K562 (cell line): ENCODE data around the gene CITED2. TPM values are rescaled to one million over a fixed set of nuclear protein-coding genes. Genes with fewer than 3 reads are reported as not detected.

Source experiments
- ATAC-seq: fragments of 200-7000 bp; cut with Tn5 transposase; 3 replicates; pipeline ENCODE4 v1.9.1; 2020; ENCODE audit warnings: moderate library complexity
- BruUV-seq: library from RNA; stranded (reverse); fragments of 400-500 nt; replicated peaks from 2 replicates; lab custom pipeline; 2021; lab: Mats Ljungman, UMichigan
- CTCF ChIA-PET: fragments of 300-600 bp; formaldehyde crosslinking; extraction: SDS; loops from one replicate; lab custom pipeline; 2021; ENCODE audit warnings: low intra/inter-chr PET ratio; lab: Yijun Ruan, JAX
- POLR2A ChIA-PET: fragments of 300-600, 350-650 bp; sonication (Branson Sonifier 250); formaldehyde crosslinking; extraction: SDS; loops from one replicate; lab custom pipeline; 2021; ENCODE audit warnings: antibody characterized with exemption, inconsistent platforms; lab: Yijun Ruan, JAX
- DNase-seq, 4 experiments: peaks; one replicate each; pipeline versions ENCODE4 v3.0.0 to v3.0.0-alpha.2; 2011 to 2018; ENCODE audit warnings: low spot score in 3 of 4, mixed read lengths in 3 of 4; ENCODE audit errors: extremely low read depth in 1 of 4
- FAIRE-seq: peaks from 2 replicates; lab custom pipeline; 2011; peaks lifted over from hg19 to GRCh38; lab: Jason Lieb, UNC
- H2AFZ ChIP-seq: 2 replicates; pipeline ENCODE4 v1.6.0; 2011; ENCODE audit warnings: low read depth, low read length, control low read depth, inconsistent platforms
- H3K27ac ChIP-seq: fragments of 200-600 bp; 3 replicates; pipeline ENCODE4 v1.8.0; 2011; ENCODE audit warnings: low read depth, mild to moderate bottlenecking, control low read depth, inconsistent platforms, low read length, moderate library complexity, mixed read lengths; ENCODE audit errors: extremely low read depth
- H3K27me3 ChIP-seq, 2 experiments: fragments of 300-600 bp in 1 of 2; 2 replicates in 1 of 2; 3 replicates in 1 of 2; pipeline versions ENCODE4 v1.6.0 to v1.8.0; 2011; ENCODE audit warnings: inconsistent platforms in 2 of 2, low read length in 2 of 2, mild to moderate bottlenecking in 1 of 2, mixed read lengths in 1 of 2, moderate library complexity in 1 of 2; ENCODE audit not compliant: control insufficient read depth in 2 of 2, insufficient read depth in 2 of 2
- H3K36me3 ChIP-seq: fragments of 300-600 bp; 3 replicates; pipeline ENCODE4 v1.8.0; 2011; ENCODE audit warnings: mild to moderate bottlenecking, low read length, inconsistent platforms; ENCODE audit not compliant: control insufficient read depth, insufficient read depth
- H3K4me1 ChIP-seq, 2 experiments: fragments of 200-600 bp in 1 of 2; replicated peaks in 1 of 2; 2 replicates in 1 of 2; 3 replicates in 1 of 2; pipeline versions ENCODE4 v1.5.1 to v1.8.0; 2011; ENCODE audit warnings: inconsistent platforms in 2 of 2, low read length in 2 of 2, mild to moderate bottlenecking in 1 of 2, mixed read lengths in 1 of 2, moderate library complexity in 1 of 2; ENCODE audit not compliant: control insufficient read depth in 2 of 2, insufficient read depth in 2 of 2
- H3K4me2 ChIP-seq: 2 replicates; pipeline ENCODE4 v1.6.1; 2011; ENCODE audit warnings: low read length, control low read depth, inconsistent platforms, mixed read lengths; ENCODE audit not compliant: insufficient read depth
- H3K4me3 ChIP-seq: fragments of 200-600 bp; sonication (generic), shearing (Covaris generic); 2 replicates; pipeline ENCODE4 v1.5.1; 2016; ENCODE audit warnings: control low read depth, inconsistent platforms
- H3K79me2 ChIP-seq: fragments of 200-600 bp; 3 replicates; pipeline ENCODE4 v1.8.0; 2011; ENCODE audit warnings: low read length, inconsistent platforms; ENCODE audit not compliant: control insufficient read depth, insufficient read depth
- H3K9ac ChIP-seq, 2 experiments: 2 replicates each; pipeline versions ENCODE4 v1.6.0 to v1.6.1; 2011; ENCODE audit warnings: low read depth in 2 of 2, low read length in 2 of 2, control low read depth in 1 of 2, inconsistent platforms in 1 of 2, mild to moderate bottlenecking in 1 of 2, mixed read lengths in 1 of 2; ENCODE audit not compliant: insufficient read depth in 1 of 2
- H3K9me1 ChIP-seq: one replicate; pipeline ENCODE4 v1.6.0; 2011; ENCODE audit warnings: inconsistent platforms, mild to moderate bottlenecking, low read length, moderate library complexity; ENCODE audit not compliant: control insufficient read depth, insufficient read depth
- H3K9me3 ChIP-seq: replicated peaks from 2 replicates; pipeline ENCODE4 v1.5.1; 2011; ENCODE audit warnings: low read depth, low read length, inconsistent platforms; ENCODE audit not compliant: control insufficient read depth, insufficient read depth
- H4K20me1 ChIP-seq: replicated peaks from 2 replicates; pipeline ENCODE4 v1.6.1; 2011; ENCODE audit warnings: low read length, inconsistent platforms, mixed read lengths; ENCODE audit not compliant: control insufficient read depth, insufficient read depth
- KLF1 ChIP-seq: fragments of 450-650 bp; IDR thresholded peaks from 2 replicates; pipeline ENCODE4 v1.6.1; 2016; ENCODE audit warnings: missing genetic modification characterization, missing compliant biosample characterization
- NFIC ChIP-seq: fragments of 450-650 bp; IDR thresholded peaks from 2 replicates; pipeline ENCODE4 v1.6.1; 2017; ENCODE audit warnings: mild to moderate bottlenecking, inconsistent platforms
- SPI1 ChIP-seq: IDR thresholded peaks from 2 replicates; pipeline ENCODE4 v1.6.1; 2011; ENCODE audit warnings: low read depth, low read length, control low read depth, borderline replicate concordance
- ZFP30 ChIP-seq: fragments of 250-450 bp; sonication (Bioruptor Pico); IDR thresholded peaks from 2 replicates; pipeline ENCODE4 v1.8.0; 2022; ENCODE audit warnings: moderate library complexity, mild to moderate bottlenecking, inconsistent platforms, borderline replicate concordance
- whole genome bisulfite sequencing: fragments of 100-300 bp; shearing (Covaris generic); methylation state at CpG from one replicate; pipeline ENCODE4 v1.1.6; 2016; ENCODE audit warnings: low coverage, mixed read lengths; ENCODE audit not compliant: insufficient coverage; ENCODE audit errors: missing lambda C conversion rate; 5-methylcytosine and 5-hydroxymethylcytosine counted together
- in situ Hi-C: fragments of 300-500 bp; cut with MboI; formaldehyde crosslinking; loops from 4 replicates; pipeline ENCODE4 v1.15.0; 2018; ENCODE audit warnings: inconsistent platforms, mixed read lengths
- intact Hi-C: fragments of 100-400 bp; cut with micrococcal nuclease; formaldehyde crosslinking; loops from 2 replicates; pipeline ENCODE4 v1.14.2; 2022
- polyA plus RNA-seq, 8 experiments: library from polyadenylated mRNA; depleted of rRNA in 4 of 8; stranded (reverse) in 5 of 8; unstranded in 3 of 8; fragments of >200 nt; fragmentation: Nextera tagmentation in 2 of 8; fragmentation: Illumina TruSeq in 1 of 8; extraction: Ambion mirVana in 2 of 8; extraction: Trizol in 1 of 8; gene quantifications; 2 replicates each; pipeline versions ENCODE4 v1.2.1 to v1.2.3, GENCODE V29; 2011 to 2014; ENCODE audit warnings: inconsistent platforms in 1 of 8, missing spikeins in 1 of 8
- total RNA-seq, 7 experiments: library from RNA; depleted of rRNA in 6 of 7; stranded (reverse); fragments of >200 nt in 6 of 7; fragmentation: Illumina TruSeq in 2 of 7; extraction: Trizol in 2 of 7; gene quantifications; 2 replicates each; pipeline versions ENCODE4 v1.2.1 to v1.2.3, GENCODE V29; 2011 to 2021; ENCODE audit warnings: low replicate concordance in 1 of 7

Gene CITED2
- total and polyA plus RNA-seq, 9 of the 15 experiments (the other 6 are each of a cell fraction or from before 2014, with no cell fraction given), result 0.21 to 86.1 (median 17.5) TPM

DNA sequence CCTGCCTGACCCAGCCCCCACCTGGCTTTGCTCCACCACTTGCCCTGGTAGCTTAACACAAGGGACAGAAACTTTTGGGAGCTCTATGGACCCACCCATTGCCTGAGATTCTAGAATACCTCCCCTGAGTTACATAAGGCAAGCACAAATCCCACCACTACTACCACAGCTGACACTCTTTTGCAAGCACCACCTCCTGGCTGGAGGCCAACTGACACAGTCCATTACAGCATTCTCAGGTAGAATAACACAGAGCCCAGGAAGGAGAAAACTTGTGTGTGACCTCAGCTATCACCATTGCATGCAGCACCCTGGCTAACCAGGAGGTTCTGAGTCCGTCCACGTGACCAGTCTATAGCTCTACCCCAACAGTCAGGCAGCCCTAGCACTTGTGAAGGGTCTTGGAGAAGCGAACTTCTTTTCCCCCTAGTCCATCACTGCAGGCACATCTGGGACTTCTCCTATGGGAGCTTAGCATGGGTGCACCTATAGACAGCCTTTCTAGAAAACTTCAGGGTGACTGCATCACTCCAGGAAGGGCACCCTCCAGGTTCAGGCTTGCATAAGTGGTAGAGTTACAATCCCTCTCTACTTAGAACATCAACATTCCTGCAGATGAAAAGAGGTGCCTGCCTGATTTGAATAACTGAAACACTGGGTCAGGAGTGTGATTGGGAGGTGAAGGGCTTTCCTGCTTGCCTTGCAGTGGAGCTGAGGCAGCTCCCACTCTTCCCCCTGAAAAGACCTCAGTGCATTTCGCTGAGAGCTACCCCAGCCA is 30.1 kb downstream of the CITED2 start:
- Histone ChIP-seq H2AFZ (no peak overlapping the region), H3K4me1 (no peaks in the 10 kb centered on the region), H3K9me1 (no peaks in the 10 kb centered on the region), H3K4me3 (no peak overlapping the region), H3K9ac (no peak overlapping the region), H4K20me1 (no peaks in the 10 kb centered on the region), H3K36me3 (no peaks in the 10 kb centered on the region), H3K9me3 (no peaks in the 10 kb centered on the region), H3K27me3 (peaks cover 9 to 31% of the 10 kb centered on the region in 2 experiments; a peak in 3 of 5 replicates), H3K79me2 (no peaks in the 10 kb centered on the region), H3K27ac (no peak overlapping the region), H3K4me2 (no peak overlapping the region)
- ChIA-PET POLR2A (interaction anchor here (0.6 kb wide), 2 partner anchors 29 to 522 kb away, joined by 3 read pairs; no protein-coding TSS in a partner anchor), CTCF (no interaction called here)
- 0% methylated on average over 4 of the region's 4 CpGs for WGBS
- no TSS peak for BruUV-seq
- no peak for DNase-seq
- in situ Hi-C loops (no loop called here), intact Hi-C loops (no loop called here)
- TF ChIP-seq NFIC (peak; percentile 42), ZFP30 (CRISPR knock-in tag) (no peak), KLF1 (tag) (no peak), SPI1 (no peak)
- FAIRE-seq, result no peak
- no peak for ATAC-seq
